ENCODE results near the gene NAV1. TPM values are rescaled to one million over a fixed set of nuclear protein-coding genes. Genes with fewer than 3 reads are reported as not detected.

The NAV1 gene
- total and polyA plus RNA-seq, 2 of the 8 experiments (the other 6 are each of a cell fraction or from before 2014, with no cell fraction given): 9.9 to 42.7 TPM

GRCh38 chr1:201504799-201505502 lies 34.0 kb upstream of the NAV1 start:
- Histone ChIP-seq H2AFZ (ENCODE audit: low read length) (no peak overlapping the region), H3K23ac (ENCODE audit: insufficient read length) (no peak overlapping the region), H3K79me1 (ENCODE audit: low read depth, low read length) (no peaks in the 10 kb centered on the region), H2BK5ac (ENCODE audit: low read depth, low read length) (no peak overlapping the region), H2BK20ac (ENCODE audit: low read length) (no peak overlapping the region), H3K27me3 (replicated peaks in 1 of 4; ENCODE audit: control insufficient read depth in 3 of 4, extremely low read depth in 1 of 4, insufficient read depth in 3 of 4, low read length in 3 of 4) (peaks cover 3 to 33% (median 21%) of the 10 kb centered on the region in 4 experiments), H2BK120ac (replicated peaks; ENCODE audit: low read depth, low read length) (no peak overlapping the region), H2BK15ac (ENCODE audit: low read length) (no peak overlapping the region), H3K14ac (ENCODE audit: insufficient read length) (no peak overlapping the region), H3K27ac (ENCODE audit: low read depth, low read length) (no peak overlapping the region), H4K20me1 (replicated peaks in 1 of 2; ENCODE audit: control insufficient read depth in 1 of 2, insufficient read depth in 2 of 2, low read length in 2 of 2) (no peaks in the 10 kb centered on the region), H2AK5ac (ENCODE audit: low read depth, low read length) (peak overlapping the region; percentile 84), H3K9me3 (ENCODE audit: insufficient read depth in 2 of 2, low read depth in 1 of 2, low read length in 1 of 2) (no peaks in the 10 kb centered on the region), H3K9ac (replicated peaks in 1 of 4; ENCODE audit: extremely low read depth in 1 of 4, low read depth in 3 of 4, low read length in 3 of 4) (no peak overlapping the region), H3K18ac (ENCODE audit: extremely low read depth, low read length) (peak overlapping the region; percentile 66; the same call in 1 of the 2 replicates), H4K5ac (ENCODE audit: insufficient read length, low read depth, low read length) (no peak overlapping the region), H3K56ac (replicated peaks; ENCODE audit: insufficient read length, low read depth, low read length) (no peak overlapping the region), H3K4me2 (ENCODE audit: insufficient read depth in 1 of 2, low read depth in 2 of 2, low read length in 2 of 2) (no peak overlapping the region; a peak in 1 of 4 replicates), H3K79me2 (ENCODE audit: control insufficient read depth in 1 of 2, insufficient read depth in 2 of 2, low read length in 2 of 2) (no peaks in the 10 kb centered on the region), H3K4me1 (replicated peaks in 1 of 4; ENCODE audit: control insufficient read depth in 3 of 4, insufficient read depth in 4 of 4, low read length in 3 of 4) (peaks cover 13 to 34% (median 25%) of the 10 kb centered on the region in 4 experiments), H3K36me3 (ENCODE audit: control insufficient read depth in 2 of 4, insufficient read depth in 4 of 4, low read length in 3 of 4) (no peaks in the 10 kb centered on the region), H4K91ac (replicated peaks; ENCODE audit: insufficient read length, low read length) (no peak overlapping the region), H3K4ac (replicated peaks; ENCODE audit: insufficient read length, low read depth, low read length) (no peak overlapping the region), H4K8ac (ENCODE audit: extremely low read depth, insufficient read depth, low read length) (no peak overlapping the region), H3K4me3 (ENCODE audit: extremely low read depth in 1 of 4, insufficient read depth in 2 of 4, low read depth in 3 of 4, low read length in 4 of 4) (no peak overlapping the region), H2BK12ac (ENCODE audit: low read depth, low read length) (peak overlapping the region; percentile 96; the same call in 1 of the 2 replicates), H3K23me2 (ENCODE audit: low read depth, low read length) (peaks cover 8% of the 10 kb centered on the region)
- no peak for TF ChIP-seq MAFK (IDR thresholded peaks at IDR 0.05; ENCODE audit: low read depth, low read length)
- DNase-seq (ENCODE audit: low read depth in 1 of 2, low spot score in 2 of 2) (no peak), FAIRE-seq (no peak)
- ChIA-PET POLR2A (ENCODE audit: partially characterized antibody) (interaction anchor here (1.3 to 6.9 kb wide), 5 partner anchors 8 to 35 kb away, joined by 3 to 52 read pairs (median 3); no protein-coding TSS in a partner anchor), CTCF (ENCODE audit: partially characterized antibody) (interaction anchor here (0.6 to 27.5 kb wide), 8 partner anchors 11 to 377 kb away, joined by 3 to 929 read pairs (median 3); partner anchors contain the start of gene NAV1)
- 83% methylated on average over 9 of the region's 9 CpGs; no CpG with 5 or more reads in 1 of the 2 experiments for whole genome bisulfite sequencing, 2 experiments (ENCODE audit: extremely low coverage in 1 of 2, insufficient coverage in 1 of 2, insufficient read length in 1 of 2, insufficient replicate concordance in 2 of 2, low coverage in 1 of 2, low lambda C conversion rate in 2 of 2, missing lambda C conversion rate in 1 of 2)

Data from H1 (cell line).